HG03442 (cell line): ENCODE measurements around the gene TRIM66.

ENCODE experiments used
- ATAC-seq: cut with Tn5 transposase; IDR thresholded peaks from one replicate; pipeline ENCODE4 v1.9.1; 2021; ENCODE audit warnings: mild to moderate bottlenecking, moderate library complexity; ENCODE audit not compliant: unreplicated experiment

TRIM66 gene

GRCh38 chr11:8613036-8613435 lies 69.4 kb downstream of the TRIM66 start:
- no peak for ATAC-seq

- no peak for ATAC-seq
These were observed 69.9 kb downstream of the TRIM66 start for GRCh38 chr11:8612522-8612921.

- ATAC-seq, result no peak
These were observed 71.8 kb downstream of the TRIM66 start for GRCh38 chr11:8610532-8611116.

GRCh38 chr11:8608652-8609051 lies 73.8 kb downstream of the TRIM66 start:
- ATAC-seq, result no peak

- no peak for ATAC-seq
These were observed 76.4 kb downstream of the TRIM66 start for GRCh38 chr11:8605971-8606563.

GRCh38 chr11:8604078-8604723 lies 78.3 kb downstream of the TRIM66 start:
- ATAC-seq, result peak; percentile 70

- no peak for ATAC-seq
These were observed 78.8 kb downstream of the TRIM66 start for GRCh38 chr11:8603696-8604077.

- ATAC-seq, result no peak
These were observed 80.9 kb downstream of the TRIM66 start for GRCh38 chr11:8601376-8602133.

GRCh38 chr11:8598506-8598905 lies 84.0 kb downstream of the TRIM66 start:
- no peak for ATAC-seq

- no peak for ATAC-seq
These were observed 85.3 kb downstream of the TRIM66 start for GRCh38 chr11:8597182-8597581.

GRCh38 chr11:8596504-8597046 lies 85.9 kb downstream of the TRIM66 start:
- ATAC-seq, result no peak

GRCh38 chr11:8593935-8594909 lies 88.2 kb downstream of the TRIM66 start, which contains the start of gene STK33:
Gene STK33, minus strand, starts transcription at chr11:8594228. Its CDS starts 119,323 bp downstream, at chr11:8474905.
- ATAC-seq, result peak; percentile 91

GRCh38 chr11:8593455-8593854 lies 89.0 kb downstream of the TRIM66 start:
- ATAC-seq, result no peak

- ATAC-seq, result no peak
These were observed 94.5 kb downstream of the TRIM66 start for GRCh38 chr11:8587915-8588314.

- no peak for ATAC-seq
These were observed 95.7 kb downstream of the TRIM66 start for GRCh38 chr11:8586805-8587204.

GRCh38 chr11:8586184-8586583 lies 96.3 kb downstream of the TRIM66 start:
- no peak for ATAC-seq

GRCh38 chr11:8584511-8584910 lies 98.0 kb downstream of the TRIM66 start:
- ATAC-seq, result no peak

GRCh38 chr11:8584082-8584481 lies 98.4 kb downstream of the TRIM66 start:
- ATAC-seq, result no peak

GRCh38 chr11:8581300-8581699 lies 101.2 kb downstream of the TRIM66 start:
- ATAC-seq, result no peak
